ENCODE results near the gene TMEM209.
A peak's percentile ranks its signal among the peaks of the same experiment; 100 is the strongest.
"Not testable (repeated sequence)": the region's sequence is repeated elsewhere in the genome, so short reads cannot be mapped to it uniquely, and the experiment has no call there.

Gene TMEM209

GRCh38 chr7:130162196-130162595 is 43.0 kb downstream of the TMEM209 start:
- DNase-seq (ENCODE audit: low read depth in 2 of 2): no peak

DNA sequence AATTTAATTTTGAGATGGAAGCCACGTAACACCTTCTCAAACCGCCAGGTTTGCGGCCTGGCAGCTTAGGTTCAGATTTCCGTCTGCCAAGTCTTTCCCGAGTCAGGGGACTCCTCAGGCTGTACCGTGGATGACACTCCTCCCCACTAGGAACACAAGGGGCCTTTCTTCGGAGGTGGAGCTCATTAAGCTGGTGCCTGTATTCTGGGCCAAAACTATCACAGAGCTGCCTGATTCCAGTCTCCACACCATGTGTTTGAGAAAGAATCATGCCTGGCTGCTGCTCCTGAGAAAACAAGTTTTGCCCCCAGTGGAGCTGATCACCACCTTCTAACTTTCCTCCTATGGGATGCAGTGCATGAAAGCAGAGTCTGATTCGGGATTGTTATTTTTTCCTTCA is 44.8 kb downstream of the TMEM209 start:
- DNase-seq (ENCODE audit: low read depth in 2 of 2): no peak

- no peak for DNase-seq (ENCODE audit: low read depth in 2 of 2)
These were observed 45.2 kb downstream of the TMEM209 start for GRCh38 chr7:130160023-130160422.

- DNase-seq (ENCODE audit: low read depth in 2 of 2): no peak
These were observed 47.5 kb downstream of the TMEM209 start for GRCh38 chr7:130157700-130158099.

DNA sequence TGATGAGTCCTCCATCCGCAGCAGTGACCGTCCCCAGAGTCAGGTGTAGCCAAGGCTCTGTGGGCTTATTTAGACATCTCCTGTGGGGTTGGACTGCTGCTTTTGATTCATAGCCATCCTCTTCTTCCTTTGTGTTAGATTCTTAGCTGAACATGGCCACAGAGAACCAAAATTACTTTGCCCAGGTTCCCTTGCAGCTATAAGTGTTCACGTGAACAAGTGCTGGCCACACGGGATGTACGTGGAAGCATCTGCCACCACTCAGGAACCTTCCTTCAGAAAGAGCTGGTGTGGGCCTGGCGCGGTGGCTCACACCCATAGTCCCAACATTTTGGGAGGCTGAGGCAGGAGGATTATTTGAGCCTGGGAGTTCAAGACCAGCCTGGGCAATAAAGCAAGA is 49.1 kb downstream of the TMEM209 start:
- no peak for DNase-seq (ENCODE audit: low read depth in 2 of 2)

DNA sequence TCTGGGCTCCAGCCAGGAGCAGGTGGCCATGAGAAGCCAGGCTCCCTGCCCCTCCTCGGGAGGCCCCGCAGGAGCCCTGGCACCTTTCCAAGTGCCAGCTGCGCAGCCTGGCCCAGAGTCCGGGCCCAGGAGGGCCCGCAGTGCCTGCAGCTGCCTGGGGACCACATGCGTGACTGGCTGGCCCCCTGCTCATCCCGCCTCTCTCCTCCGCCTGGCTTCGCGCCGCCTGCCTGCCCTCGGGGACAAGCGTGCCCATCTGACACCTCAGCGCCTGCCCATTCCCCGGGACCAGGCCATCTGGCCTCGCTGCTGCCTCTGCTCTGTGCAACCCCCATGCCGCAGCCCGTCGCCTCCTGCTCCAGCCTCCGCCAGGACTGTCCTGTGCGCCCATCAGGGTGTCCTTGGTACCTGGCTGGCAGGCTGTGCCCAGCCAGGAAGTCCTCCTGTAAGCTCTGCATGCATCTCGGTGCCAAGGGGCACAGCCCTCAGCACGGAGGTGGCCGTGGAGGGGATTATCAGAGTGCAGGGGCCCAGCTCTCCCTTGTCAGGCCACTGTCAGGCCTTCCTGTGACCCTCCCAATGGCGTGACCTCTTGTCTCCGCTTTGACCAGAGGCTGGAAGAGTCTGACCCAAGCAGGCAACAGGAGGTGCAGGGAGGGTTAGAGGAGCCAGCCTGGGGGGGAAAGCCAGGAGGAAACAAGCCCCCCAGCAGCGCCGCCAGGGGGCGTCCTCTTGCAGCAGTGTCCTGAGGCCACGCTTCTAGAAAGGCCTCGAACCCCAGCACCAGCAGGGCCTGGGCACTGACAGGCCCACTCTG is 50.5 kb downstream of the TMEM209 start:
- DNase-seq (ENCODE audit: low read depth in 2 of 2): no peak

- no peak for DNase-seq (ENCODE audit: low read depth in 2 of 2)
These were observed 51.1 kb downstream of the TMEM209 start for GRCh38 chr7:130154131-130154500.

GRCh38 chr7:130153211-130153908 is 51.8 kb downstream of the TMEM209 start:
- no peak for DNase-seq (ENCODE audit: low read depth in 2 of 2)

DNA sequence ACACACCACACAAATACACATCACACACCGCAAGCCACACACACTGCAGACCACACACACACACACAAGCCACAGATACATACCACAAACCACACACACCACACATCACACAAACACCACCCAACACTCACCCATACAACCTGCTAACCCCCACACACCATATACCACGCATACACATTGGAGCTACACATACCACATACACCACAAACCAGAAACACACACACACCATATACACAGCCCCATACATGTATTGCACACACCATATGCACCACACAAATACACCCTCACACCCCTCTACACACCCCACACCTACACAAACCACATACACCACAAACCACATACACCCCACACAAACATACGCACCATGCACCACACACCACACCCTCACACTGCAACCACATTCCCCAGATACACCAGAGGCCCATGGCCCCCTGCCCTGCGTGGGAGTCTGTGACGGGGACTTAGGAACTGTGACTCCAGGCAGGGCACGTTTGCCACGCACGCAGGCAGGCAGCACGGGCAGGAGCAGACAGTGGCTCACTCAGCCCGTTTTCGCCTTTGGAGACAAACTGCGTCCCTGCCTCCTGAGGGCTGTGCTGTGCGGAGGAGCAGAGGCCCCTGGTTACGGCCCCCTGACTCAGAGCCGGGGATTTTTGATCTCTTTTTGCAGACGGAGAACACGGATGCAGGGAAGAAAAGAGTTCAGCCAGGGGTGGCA is 52.6 kb downstream of the TMEM209 start:
- no peak for DNase-seq (ENCODE audit: low read depth in 2 of 2)

GRCh38 chr7:130151591-130152492 is 53.4 kb downstream of the TMEM209 start:
- DNase-seq (ENCODE audit: low read depth in 2 of 2): peak; percentile 52 to 54

DNA sequence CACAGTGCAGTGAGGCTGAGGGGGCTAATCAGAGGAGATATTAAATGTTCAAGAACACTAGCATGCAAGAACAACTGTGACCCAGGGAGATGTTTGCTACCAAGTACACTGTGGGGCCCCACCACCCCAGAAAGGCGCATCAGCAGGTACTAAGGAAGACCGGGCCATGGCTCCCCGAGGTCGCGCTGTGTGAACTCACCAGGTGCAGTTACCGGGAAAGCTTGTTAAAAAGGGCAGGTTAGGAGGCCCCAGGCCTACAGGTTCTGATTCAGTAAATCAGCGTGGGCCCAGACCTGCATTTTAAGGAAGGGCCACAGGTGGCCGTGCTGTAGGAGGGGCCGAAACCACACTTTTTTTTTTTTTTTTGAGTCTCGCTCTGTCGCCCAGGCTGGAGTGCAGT is 54.6 kb downstream of the TMEM209 start:
- DNase-seq (ENCODE audit: low read depth in 2 of 2): no peak

DNA sequence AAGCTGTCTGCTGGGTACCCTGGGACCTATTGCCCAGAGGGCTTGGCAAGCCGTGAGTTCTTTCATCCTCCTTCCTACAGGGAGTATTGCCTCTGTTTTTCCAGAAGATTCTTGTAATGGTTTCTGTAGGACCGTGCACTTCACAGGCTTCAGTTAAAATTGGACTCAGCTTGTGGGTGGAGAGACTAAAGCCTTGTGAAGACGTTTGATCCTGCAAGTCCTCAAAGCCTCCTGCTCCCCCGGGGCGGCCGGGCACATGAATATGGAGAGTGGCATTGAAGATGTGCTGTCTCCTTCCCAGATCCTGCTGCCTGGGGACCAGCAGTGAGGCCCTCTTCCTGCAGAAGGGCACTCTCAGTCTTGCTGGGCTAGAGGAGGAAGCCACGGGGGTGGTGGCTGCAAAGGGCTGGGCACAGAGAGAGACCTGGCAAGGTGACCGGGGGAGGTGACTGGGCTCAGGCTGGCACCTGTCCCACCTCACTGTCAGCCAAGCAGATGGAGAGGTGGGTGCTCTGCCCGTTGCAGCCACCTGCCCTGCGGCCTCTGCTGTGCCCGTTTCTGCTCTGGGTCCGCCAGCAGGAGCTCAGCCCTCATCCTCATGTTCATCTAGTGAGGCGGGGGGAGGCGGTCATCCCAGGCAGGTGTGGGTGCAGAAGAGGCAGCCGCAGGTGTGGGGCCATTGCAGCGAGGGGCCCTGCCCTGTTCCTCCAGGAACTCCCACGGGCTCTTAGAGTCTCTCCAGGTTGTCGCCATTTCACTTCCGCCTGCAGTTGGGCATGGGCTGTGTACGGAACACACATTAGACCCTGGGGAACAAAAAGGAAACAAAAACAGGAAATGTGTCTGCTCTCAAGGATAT is 55.7 kb downstream of the TMEM209 start:
- no peak for DNase-seq (ENCODE audit: low read depth in 2 of 2)

DNA sequence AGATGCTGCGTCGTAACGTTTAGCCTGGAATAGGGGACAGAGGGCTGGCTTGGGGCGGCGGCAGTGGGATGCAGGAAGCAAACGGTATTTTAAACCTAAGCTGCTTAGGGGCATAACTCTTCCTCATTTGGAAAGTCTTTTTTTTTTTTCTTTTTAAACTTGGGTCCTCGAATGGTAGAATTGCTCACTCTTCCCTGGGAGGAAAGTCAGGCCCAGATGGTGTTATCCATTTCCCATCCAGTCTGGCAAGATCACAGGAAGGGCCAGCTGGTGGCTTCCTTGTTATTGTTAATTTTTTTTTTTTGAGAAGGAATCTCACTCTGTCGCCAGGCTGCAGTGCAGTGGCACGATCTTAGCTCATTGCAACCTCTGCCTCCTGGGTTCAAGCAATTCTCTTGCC is 56.6 kb downstream of the TMEM209 start:
- no peak for DNase-seq (ENCODE audit: low read depth in 2 of 2)

GRCh38 chr7:130147710-130148325 is 57.4 kb downstream of the TMEM209 start:
- no peak for DNase-seq (ENCODE audit: low read depth in 2 of 2)

DNA sequence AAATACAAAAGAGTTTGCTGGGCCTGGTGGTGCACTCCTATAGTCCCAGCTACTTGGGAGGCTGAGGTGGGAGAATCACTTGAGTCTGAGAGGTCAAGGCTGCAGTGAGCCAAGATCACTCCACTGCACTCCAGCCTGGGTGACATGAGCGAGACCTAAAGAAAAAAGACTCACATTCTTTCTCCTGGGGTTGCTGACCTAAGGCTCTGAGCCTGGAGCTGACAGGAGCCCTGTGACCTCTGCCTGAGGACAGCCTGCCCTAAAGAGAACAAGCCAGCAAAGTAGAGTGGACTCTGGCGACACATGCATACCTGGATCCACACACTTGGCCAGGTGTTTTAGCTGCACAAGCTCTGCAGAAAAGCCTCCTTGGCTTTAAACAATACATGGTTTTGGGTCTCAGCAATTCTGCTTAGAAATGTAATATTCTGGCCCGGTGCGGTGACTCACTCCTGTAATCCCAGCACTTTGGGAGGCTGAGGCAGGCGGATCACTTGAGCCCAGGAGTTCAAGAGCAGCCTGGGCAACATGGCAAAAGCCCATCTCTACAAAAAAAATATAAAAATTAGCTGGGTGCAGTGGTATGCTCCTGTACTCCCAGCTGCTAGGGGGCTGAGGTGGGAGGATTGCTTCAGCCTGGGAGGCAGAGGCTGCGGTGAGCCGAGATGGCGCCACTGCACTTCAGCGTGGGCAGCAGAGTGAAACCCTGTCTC is 58.4 kb downstream of the TMEM209 start:
- DNase-seq (ENCODE audit: low read depth in 2 of 2): no peak

- not testable (repeated sequence) for DNase-seq (ENCODE audit: low read depth in 2 of 2)
These were observed 59.1 kb downstream of the TMEM209 start for GRCh38 chr7:130146142-130146541.

DNA sequence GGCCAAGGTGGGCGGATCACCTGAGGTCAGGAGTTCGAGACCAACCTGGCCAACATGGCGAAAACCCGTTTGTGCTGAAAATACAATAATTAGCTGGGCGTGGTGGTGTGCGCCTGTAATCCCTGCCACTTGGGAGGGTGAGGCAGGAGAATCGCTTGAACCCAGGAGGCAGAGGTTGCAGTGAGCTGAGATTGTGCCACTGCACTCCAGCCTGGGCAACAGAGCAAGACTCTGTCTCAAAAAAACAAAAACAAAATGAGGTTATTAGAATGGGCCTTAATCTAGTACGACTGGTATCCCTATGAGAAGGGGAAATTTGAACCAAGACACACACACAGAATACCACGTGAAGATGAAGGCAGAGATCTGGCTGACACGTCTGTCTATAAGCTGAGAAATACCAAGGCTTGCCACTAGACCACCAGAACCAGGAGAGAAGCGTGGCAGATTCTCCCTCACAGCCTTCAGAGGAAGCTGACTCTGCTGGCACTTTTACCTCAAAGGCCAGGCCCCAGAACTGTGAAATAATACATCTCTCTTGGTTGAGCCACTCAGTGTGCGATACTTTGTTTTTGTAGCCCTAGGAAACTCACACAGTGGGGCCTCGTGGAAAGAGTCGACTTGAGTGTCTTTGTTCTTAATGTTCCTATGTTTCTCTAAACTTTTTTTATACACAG is 59.6 kb downstream of the TMEM209 start:
- DNase-seq (ENCODE audit: low read depth in 2 of 2): no peak

DNA sequence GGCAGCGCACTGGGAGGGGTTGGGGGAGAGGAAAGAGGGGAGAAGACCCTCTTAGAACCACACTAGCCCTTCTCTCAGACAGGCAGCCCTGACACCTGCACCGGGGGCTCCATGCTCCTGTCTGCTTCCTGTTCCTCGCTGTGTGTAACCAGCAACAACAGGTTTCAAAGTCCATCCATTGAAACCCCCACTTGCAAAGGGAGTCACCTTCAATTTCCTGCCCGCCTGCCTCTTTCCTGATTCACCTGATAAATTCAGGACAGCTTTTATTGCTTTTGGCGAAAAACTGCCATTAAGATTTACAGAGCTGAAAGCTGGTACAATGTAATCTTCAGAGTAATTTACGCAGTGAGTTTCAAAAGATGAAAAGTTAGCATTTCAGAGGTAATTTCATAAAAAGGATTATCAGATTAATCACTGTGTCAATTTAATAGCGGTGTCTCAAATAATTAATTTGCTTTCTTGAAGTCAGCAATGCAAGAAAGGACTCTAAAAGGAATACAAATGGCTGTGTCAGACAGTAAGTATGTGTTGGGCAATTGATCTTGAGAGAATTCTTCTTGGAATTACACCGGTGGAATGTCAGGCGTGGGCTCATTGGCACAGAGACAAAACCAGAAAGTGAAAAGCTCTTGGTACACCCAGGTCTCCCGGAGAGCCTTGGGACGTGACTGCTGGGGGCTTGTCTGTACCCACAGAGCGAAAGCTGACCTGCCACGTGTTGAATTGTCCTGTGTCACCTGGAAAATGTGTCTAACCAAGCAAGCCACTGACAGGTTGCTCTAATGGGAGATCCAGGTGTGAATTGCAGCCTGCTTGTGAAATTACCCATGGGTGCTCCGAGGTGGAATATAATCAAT is 60.7 kb downstream of the TMEM209 start:
- DNase-seq (ENCODE audit: low read depth in 2 of 2): peak; percentile 85
